Activated naive CD4-positive, alpha-beta T cell treated with anti-CD3 and anti-CD28 coated beads, Interleukin-2, amount 50 U/mL, for 24 hours (primary cell): Measurements from ENCODE around the gene SLX9.

Experiments used
- H3K27ac Mint-ChIP-seq: one replicate; pipeline ENCODE4 v1.8.0; 2021; ENCODE audit warnings: mild to moderate bottlenecking, mixed read lengths
- H3K27me3 Mint-ChIP-seq: one replicate; pipeline ENCODE4 v1.8.0; 2021; ENCODE audit warnings: mixed read lengths
- H3K36me3 Mint-ChIP-seq: one replicate; pipeline ENCODE4 v1.8.0; 2021; ENCODE audit warnings: mixed read lengths
- H3K4me1 Mint-ChIP-seq: one replicate; pipeline ENCODE4 v1.8.0; 2021; ENCODE audit warnings: mixed read lengths
- H3K4me3 Mint-ChIP-seq: one replicate; pipeline ENCODE4 v1.8.0; 2021; ENCODE audit warnings: mild to moderate bottlenecking, mixed read lengths
- H3K9me3 Mint-ChIP-seq: one replicate; pipeline ENCODE4 v1.8.0; 2021; ENCODE audit warnings: mixed read lengths

Gene SLX9

GRCh38 chr21:44929799-44930542 is 9.9 kb upstream of the SLX9 start:
- H3K27me3 Mint-ChIP-seq = no peaks in the 10 kb centered on the region
- peak overlapping the region; percentile 75 for H3K27ac Mint-ChIP-seq
- peaks cover 62% of the 10 kb centered on the region for H3K4me1 Mint-ChIP-seq
- no peaks in the 10 kb centered on the region for H3K9me3 Mint-ChIP-seq
- H3K4me3 Mint-ChIP-seq = peak overlapping the region; percentile 84
- no peaks in the 10 kb centered on the region for H3K36me3 Mint-ChIP-seq

- Mint-ChIP-seq H3K27me3 (no peaks in the 10 kb centered on the region), H3K9me3 (no peaks in the 10 kb centered on the region), H3K27ac (peak overlapping the region; percentile 46), H3K4me3 (peak overlapping the region; percentile 84), H3K4me1 (peaks cover 56% of the 10 kb centered on the region), H3K36me3 (no peaks in the 10 kb centered on the region)
These were observed 9.3 kb upstream of the SLX9 start for GRCh38 chr21:44930543-44930981.

DNA sequence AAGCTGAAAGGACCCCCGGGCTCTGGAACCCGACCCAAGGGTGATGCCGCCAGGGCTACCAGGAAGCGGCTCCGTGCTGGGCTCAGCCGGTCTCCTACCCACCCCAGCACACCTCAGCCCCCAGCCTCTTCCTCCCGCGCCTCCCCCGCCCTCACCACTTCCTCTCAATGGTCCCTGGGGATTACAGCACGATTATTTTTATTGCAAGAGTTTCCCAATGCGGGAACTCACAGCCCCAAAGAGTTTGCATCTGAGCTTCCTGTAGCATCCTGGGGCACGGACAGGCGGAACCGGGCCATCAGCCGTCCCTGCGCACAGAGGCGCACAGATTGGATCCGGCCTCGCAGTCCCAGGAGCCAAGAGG is 8.7 kb upstream of the SLX9 start:
- H3K9me3 Mint-ChIP-seq = no peaks in the 10 kb centered on the region
- peak overlapping the region; percentile 84 for H3K4me3 Mint-ChIP-seq
- no peaks in the 10 kb centered on the region for H3K36me3 Mint-ChIP-seq
- H3K4me1 Mint-ChIP-seq = peaks cover 52% of the 10 kb centered on the region
- H3K27ac Mint-ChIP-seq = peak overlapping the region; percentile 55
- no peaks in the 10 kb centered on the region for H3K27me3 Mint-ChIP-seq

DNA sequence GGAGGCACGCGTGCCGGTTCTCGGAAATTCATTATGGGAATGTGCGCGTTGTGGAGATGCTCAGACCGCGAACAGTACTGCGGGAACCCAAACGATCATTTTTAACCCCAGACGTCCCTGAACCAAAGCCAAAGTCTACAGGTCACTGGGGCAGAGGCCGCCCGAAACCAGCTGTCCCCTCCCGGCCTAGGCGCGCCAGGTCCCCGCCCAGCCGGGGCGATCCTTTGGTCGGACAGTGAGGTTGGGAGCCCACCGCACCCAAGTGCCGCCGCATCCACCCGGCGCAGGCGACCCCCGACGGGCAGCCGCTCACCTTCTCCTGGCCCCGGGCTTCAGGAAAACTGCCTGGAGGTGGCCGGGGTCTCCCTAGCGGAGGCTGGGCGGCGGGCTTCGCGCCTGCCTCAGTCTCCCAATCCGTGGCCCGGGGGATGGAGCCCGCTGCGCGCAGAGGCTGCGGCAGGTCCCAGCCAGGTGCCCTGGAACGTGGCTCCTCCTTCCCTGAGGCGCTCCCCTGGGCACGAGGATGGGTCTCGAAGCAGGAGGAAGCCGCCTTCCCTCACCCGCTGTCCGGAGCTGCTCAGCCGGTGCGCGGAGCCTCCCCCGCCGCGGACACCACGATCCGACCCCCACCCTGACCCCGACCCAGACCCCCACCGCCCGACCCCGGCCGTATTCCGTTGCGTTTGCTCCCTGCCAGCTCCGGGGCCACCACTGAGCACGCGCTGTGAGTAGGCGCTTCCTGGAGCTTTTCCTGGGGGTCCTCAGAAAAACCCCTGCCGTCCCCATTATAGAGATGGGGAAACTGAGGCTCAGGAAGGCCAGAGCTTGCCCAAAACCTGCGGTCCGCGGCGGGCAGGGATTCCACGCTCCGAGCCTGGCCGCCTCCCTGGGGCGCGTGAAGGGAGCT is 8.1 kb upstream of the SLX9 start:
- no peaks in the 10 kb centered on the region for H3K9me3 Mint-ChIP-seq
- no peaks in the 10 kb centered on the region for H3K27me3 Mint-ChIP-seq
- H3K27ac Mint-ChIP-seq = peak overlapping the region; percentile 55
- peaks cover 45% of the 10 kb centered on the region for H3K4me1 Mint-ChIP-seq
- H3K4me3 Mint-ChIP-seq = peak overlapping the region; percentile 84
- H3K36me3 Mint-ChIP-seq = no peaks in the 10 kb centered on the region

DNA sequence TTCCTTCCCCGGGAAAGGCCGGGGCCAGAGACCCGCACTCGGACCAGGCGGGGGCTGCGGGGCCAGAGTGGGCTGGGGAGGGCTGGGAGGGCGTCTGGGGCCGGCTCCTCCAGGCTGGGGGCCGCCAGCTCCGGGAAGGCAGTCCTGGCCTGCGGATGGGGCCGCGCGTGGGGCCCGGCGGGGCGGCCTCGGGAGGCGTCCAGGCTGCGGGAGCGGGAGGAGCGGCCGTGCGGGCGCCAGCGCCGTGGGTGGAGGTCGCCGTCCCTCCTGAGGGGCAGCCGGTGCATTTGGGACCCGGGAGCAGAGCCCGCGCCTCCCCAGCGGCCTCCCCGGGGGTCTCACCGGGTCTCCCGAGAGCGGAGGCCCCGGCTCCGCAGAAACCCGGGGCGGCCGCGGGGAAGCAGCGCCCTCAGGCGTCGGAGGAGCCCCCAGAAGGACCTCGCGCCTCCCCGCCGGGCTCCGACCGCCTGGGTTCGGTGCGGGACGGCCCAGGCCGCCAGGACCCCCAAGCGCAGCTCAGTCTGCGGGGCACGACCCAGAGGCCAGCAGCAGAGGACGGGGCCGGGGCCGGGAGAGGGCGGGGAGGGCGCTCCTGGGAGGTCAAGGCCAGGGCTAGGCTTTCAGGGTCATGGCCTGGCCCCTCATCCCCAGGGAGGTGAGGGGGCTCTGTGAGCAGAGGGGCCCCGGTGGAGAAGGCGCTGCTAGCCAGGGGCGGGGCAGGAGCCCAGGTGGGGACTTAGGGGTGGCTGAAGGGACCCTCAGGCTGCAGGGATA is 7.2 kb upstream of the SLX9 start:
- H3K4me1 Mint-ChIP-seq = peaks cover 37% of the 10 kb centered on the region
- H3K36me3 Mint-ChIP-seq = no peaks in the 10 kb centered on the region
- H3K4me3 Mint-ChIP-seq = peak overlapping the region; percentile 72
- H3K27me3 Mint-ChIP-seq = no peaks in the 10 kb centered on the region
- H3K9me3 Mint-ChIP-seq = no peaks in the 10 kb centered on the region
- H3K27ac Mint-ChIP-seq = no peak overlapping the region

DNA sequence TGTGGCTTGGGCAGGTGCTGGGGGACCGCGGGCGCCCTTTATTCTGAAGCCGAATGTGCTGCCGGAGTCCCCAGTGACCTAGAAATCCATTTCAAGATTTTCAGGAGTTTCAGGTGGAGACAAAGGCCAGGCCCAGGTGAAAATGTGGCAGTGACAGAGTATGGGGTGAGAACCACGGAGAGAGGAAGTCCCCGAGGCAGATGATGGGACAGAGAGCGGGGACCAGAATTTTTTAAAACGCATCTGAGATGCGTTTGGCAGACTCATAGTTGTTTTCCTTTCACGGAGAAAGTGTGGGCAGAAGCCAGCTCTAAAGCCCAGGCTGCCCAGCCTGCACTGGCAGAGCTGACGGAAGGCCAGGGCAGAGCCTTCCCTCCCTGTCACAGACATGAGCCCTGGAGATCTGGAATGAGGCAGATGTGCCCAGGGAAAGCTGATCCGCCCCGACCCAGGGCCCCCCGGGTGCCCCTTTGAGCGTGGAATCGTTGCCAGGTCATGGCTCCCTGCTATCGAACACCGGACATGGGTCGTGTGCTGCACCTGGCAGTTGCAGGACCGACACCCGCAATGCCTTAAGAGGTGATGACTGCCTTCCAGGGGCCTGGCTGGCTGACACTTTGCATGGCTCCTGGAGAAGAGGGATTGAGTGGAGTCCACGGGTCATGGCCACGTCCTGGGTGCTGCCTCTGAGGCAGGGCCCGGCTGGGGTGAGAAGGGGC is 6.5 kb upstream of the SLX9 start:
- Mint-ChIP-seq H3K4me1 (peaks cover 31% of the 10 kb centered on the region), H3K4me3 (peak overlapping the region; percentile 36), H3K36me3 (no peaks in the 10 kb centered on the region), H3K27ac (no peak overlapping the region), H3K9me3 (no peaks in the 10 kb centered on the region), H3K27me3 (no peaks in the 10 kb centered on the region)

- Mint-ChIP-seq H3K4me1 (peaks cover 26% of the 10 kb centered on the region), H3K27ac (no peak overlapping the region), H3K9me3 (no peaks in the 10 kb centered on the region), H3K27me3 (no peaks in the 10 kb centered on the region), H3K36me3 (no peaks in the 10 kb centered on the region), H3K4me3 (no peak overlapping the region)
These were observed 5.9 kb upstream of the SLX9 start for GRCh38 chr21:44933918-44934260.

- Mint-ChIP-seq H3K4me3 (no peak overlapping the region), H3K36me3 (no peaks in the 10 kb centered on the region), H3K4me1 (peaks cover 26% of the 10 kb centered on the region), H3K27ac (peak overlapping the region; percentile 24), H3K9me3 (no peaks in the 10 kb centered on the region), H3K27me3 (no peaks in the 10 kb centered on the region)
These were observed 5.6 kb upstream of the SLX9 start for GRCh38 chr21:44934276-44934675.

GRCh38 chr21:44934797-44935532 is 4.9 kb upstream of the SLX9 start:
- Mint-ChIP-seq H3K36me3 (no peaks in the 10 kb centered on the region), H3K27ac (no peak overlapping the region), H3K4me3 (no peak overlapping the region), H3K27me3 (no peaks in the 10 kb centered on the region), H3K9me3 (no peaks in the 10 kb centered on the region), H3K4me1 (peaks cover 23% of the 10 kb centered on the region)

DNA sequence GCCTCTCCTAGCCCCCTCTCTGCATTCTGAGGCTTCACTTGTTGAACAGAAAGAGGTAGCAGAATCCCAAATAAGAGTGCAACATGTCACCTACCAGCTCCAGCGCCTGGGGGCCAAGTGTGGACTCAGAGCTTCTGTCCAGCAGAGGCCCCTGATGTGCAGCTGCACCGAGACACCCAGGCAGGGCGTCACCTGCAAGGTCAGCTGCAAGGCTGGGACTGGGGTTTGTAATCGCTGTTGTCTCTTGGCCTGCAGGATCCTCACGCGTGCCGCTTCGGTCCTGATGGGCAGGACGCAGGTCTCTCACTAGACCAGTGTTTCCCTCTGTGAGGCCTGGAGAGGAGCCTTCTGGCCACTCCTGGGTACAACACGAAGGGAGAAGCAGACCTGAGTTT is 4.3 kb upstream of the SLX9 start:
- no peaks in the 10 kb centered on the region for H3K27me3 Mint-ChIP-seq

DNA sequence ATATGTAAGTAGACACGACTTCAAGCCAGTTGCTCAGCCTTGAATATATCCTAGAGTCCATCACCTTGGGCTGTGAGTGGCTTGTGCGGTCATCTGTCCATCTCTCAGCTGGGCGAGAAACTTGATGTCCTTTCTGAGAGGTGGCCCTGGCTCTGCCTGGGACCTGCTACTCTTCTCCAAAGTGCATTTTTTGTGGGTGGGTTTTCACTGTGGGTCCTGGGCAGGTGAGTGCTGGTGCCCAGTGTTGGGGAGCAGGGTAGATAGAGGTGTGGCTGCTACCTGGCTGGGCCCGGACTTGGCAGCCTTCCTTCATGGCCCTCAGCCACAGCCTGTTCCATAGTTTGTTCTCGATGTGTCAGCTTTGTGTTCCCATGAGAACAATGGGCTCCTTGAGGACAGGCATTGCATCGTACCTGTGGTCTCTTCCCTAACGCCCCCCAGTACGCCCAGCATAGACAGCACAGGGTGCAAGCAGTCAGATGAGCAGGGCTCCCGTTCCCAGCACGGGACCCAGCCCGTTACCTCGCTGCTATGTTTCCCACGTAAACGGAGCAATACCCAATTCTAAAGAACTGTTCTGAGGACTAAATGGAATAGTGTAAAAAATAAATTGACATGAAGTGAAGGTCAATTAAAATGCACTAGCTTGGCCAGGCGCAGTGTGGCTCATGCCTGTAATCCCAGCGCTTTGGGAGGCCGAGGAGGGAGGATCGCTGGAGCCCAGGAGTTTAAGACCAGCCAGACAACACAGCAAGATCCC is 877 bp upstream of the SLX9 start:
- Mint-ChIP-seq H3K4me1 (peaks cover 38% of the 10 kb centered on the region), H3K36me3 (peaks cover 4% of the 10 kb centered on the region), H3K27me3 (no peaks in the 10 kb centered on the region), H3K9me3 (no peaks in the 10 kb centered on the region), H3K4me3 (peak overlapping the region; percentile 87), H3K27ac (peak overlapping the region; percentile 92)

More for the DNA sequence above, 4.3 kb upstream of the SLX9 start:
- Mint-ChIP-seq H3K9me3 (no peaks in the 10 kb centered on the region), H3K4me1 (peaks cover 19% of the 10 kb centered on the region), H3K36me3 (no peaks in the 10 kb centered on the region), H3K27ac (no peak overlapping the region), H3K4me3 (no peak overlapping the region)

- peaks cover 4% of the 10 kb centered on the region for H3K36me3 Mint-ChIP-seq
- peak overlapping the region; percentile 89 for H3K27ac Mint-ChIP-seq
- H3K9me3 Mint-ChIP-seq = no peaks in the 10 kb centered on the region
- peak overlapping the region; percentile 99 for H3K4me3 Mint-ChIP-seq
- H3K27me3 Mint-ChIP-seq = no peaks in the 10 kb centered on the region
- H3K4me1 Mint-ChIP-seq = peaks cover 48% of the 10 kb centered on the region
These were observed 345 bp downstream of the SLX9 start for GRCh38 chr21:44940116-44940631.

DNA sequence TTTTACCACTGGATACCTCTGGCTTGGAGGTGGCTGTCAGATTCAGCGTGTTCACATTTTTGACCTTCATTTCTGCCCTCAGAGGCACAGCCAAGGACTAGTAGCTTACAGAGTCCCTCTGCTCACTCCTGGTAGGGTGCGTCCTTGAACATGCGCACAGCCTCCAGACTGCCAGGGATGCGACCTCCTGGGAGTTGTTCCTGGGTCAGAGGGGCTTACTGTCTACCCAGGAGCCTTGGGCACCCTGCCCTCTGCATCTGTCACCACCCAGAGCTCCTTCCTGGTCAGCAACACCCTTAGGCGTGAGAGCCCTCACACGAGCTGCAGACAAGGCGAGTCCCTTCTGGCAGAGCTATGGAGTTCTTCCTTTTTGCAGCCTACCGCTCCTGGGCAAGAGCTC is 1.7 kb downstream of the SLX9 start:
- Mint-ChIP-seq H3K27ac (no peak overlapping the region), H3K9me3 (no peaks in the 10 kb centered on the region), H3K36me3 (peaks cover 5% of the 10 kb centered on the region), H3K4me3 (peak overlapping the region; percentile 99), H3K4me1 (peaks cover 55% of the 10 kb centered on the region), H3K27me3 (no peaks in the 10 kb centered on the region)

- Mint-ChIP-seq H3K4me1 (peaks cover 55% of the 10 kb centered on the region), H3K27ac (peak overlapping the region; percentile 68), H3K4me3 (peak overlapping the region; percentile 99), H3K36me3 (peaks cover 5% of the 10 kb centered on the region), H3K9me3 (no peaks in the 10 kb centered on the region), H3K27me3 (no peaks in the 10 kb centered on the region)
These were observed 2.7 kb downstream of the SLX9 start for GRCh38 chr21:44942566-44942965.
